OCI-LY1 (cell line): ENCODE data around the gene PTPRQ.

Experiments used
- CTCF ChIP-seq: fragments of 200-600 bp; sonication (generic), shearing (Covaris generic); IDR thresholded peaks from 2 replicates; pipeline ENCODE4 v1.5.1; 2017; ENCODE audit warnings: mild to moderate bottlenecking, antibody characterized with exemption, low read length, moderate library complexity, mixed read lengths
- EZH2 ChIP-seq: fragments of 200-600 bp; sonication (generic), shearing (Covaris generic); IDR thresholded peaks from 2 replicates; pipeline ENCODE4 v1.8.0; 2017; ENCODE audit warnings: borderline replicate concordance, mixed run types, mild to moderate bottlenecking, antibody characterized with exemption, low read length, moderate library complexity, mixed read lengths

GRCh38 chr12:80662586-80662985, 218.6 kb downstream of the PTPRQ start:
- no peak for TF ChIP-seq CTCF
- no peak for TF ChIP-seq EZH2
